WERI-Rb-1 (cell line): ENCODE data around the gene C6orf89.
"Not testable (repeated sequence)": the region's sequence is repeated elsewhere in the genome, so short reads cannot be mapped to it uniquely, and the experiment has no call there.

Experiments
- DNase-seq: peaks from one replicate; pipeline ENCODE4 v3.0.0-alpha.2; 2020
- H3K27ac ChIP-seq: fragments of 250-450 bp; sonication (Bioruptor Pico); 2 replicates; pipeline ENCODE4 v1.5.1; 2020; ENCODE audit warnings: mild to moderate bottlenecking, moderate library complexity
- H3K27me3 ChIP-seq: fragments of 250-450 bp; sonication (Bioruptor Pico); 2 replicates; pipeline ENCODE4 v1.5.1; 2021; ENCODE audit warnings: mild to moderate bottlenecking, low read depth, moderate library complexity; ENCODE audit not compliant: insufficient read depth, severe bottlenecking
- H3K36me3 ChIP-seq: fragments of 250-450 bp; sonication (Bioruptor Pico); 2 replicates; pipeline ENCODE4 v1.5.1; 2020; ENCODE audit warnings: mild to moderate bottlenecking, moderate library complexity
- H3K4me3 ChIP-seq: 2 replicates; pipeline ENCODE4 v1.5.1; 2011; ENCODE audit warnings: low read depth, mild to moderate bottlenecking, control low read depth, low read length
- H3K9me3 ChIP-seq: fragments of 250-450 bp; sonication (Bioruptor Pico); 2 replicates; pipeline ENCODE4 v1.5.1; 2021; ENCODE audit warnings: mild to moderate bottlenecking, moderate library complexity; ENCODE audit not compliant: severe bottlenecking
- TF ChIP-seq, protein P1 (sequence below): IDR thresholded peaks from 2 replicates; pipeline ENCODE4 v1.5.1; 2011; ENCODE audit warnings: low read depth, mild to moderate bottlenecking, control low read depth, inconsistent platforms, low read length

The C6orf89 gene

DNA sequence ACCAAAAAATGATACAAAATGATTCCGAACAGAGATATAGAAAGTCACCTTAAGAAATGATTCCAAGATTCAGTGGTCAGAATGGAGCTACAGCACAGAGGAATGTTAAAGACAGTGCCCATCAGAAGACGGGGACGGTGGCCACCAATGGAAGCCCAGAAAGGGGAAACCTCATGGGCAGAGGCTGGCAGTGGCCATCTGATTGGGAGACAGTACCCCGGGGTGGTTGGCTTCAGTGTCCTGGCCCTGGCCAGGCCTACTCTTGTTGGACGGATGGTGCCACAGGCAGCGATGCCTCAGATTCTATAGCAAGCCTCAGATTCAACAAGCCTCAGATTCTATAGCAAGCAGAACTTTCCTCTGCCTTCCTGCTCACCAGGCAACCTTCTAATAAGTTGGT is 52.1 kb downstream of the C6orf89 start:
- H3K4me3 ChIP-seq, result no peak overlapping the region
- TF ChIP-seq, protein P1, sequence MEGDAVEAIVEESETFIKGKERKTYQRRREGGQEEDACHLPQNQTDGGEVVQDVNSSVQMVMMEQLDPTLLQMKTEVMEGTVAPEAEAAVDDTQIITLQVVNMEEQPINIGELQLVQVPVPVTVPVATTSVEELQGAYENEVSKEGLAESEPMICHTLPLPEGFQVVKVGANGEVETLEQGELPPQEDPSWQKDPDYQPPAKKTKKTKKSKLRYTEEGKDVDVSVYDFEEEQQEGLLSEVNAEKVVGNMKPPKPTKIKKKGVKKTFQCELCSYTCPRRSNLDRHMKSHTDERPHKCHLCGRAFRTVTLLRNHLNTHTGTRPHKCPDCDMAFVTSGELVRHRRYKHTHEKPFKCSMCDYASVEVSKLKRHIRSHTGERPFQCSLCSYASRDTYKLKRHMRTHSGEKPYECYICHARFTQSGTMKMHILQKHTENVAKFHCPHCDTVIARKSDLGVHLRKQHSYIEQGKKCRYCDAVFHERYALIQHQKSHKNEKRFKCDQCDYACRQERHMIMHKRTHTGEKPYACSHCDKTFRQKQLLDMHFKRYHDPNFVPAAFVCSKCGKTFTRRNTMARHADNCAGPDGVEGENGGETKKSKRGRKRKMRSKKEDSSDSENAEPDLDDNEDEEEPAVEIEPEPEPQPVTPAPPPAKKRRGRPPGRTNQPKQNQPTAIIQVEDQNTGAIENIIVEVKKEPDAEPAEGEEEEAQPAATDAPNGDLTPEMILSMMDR, result no peak
- no peak for DNase-seq
- H3K27me3 ChIP-seq, result no peaks in the 10 kb centered on the region
- peaks cover 5% of the 10 kb centered on the region for H3K9me3 ChIP-seq
- H3K36me3 ChIP-seq, result no peaks in the 10 kb centered on the region
- no peak overlapping the region for H3K27ac ChIP-seq

DNA sequence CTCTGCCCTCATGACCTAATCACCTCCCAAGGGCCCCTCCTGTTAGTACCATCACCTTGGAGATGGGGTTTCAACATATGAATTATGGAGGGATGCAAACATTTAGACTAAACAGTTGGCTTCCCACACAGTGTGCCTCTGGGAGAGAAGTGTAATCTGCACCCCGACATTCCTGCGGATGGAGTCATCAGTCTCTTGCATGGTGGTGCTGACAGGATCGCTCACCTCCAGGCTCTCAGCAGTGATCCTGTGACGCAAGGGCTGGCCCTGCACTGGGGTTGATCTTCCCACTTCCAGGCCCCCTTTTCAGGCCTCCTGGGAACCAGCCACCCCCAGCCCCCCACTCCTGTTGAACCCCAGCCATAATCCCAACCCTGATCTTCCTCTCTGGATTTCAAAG is 52.8 kb downstream of the C6orf89 start:
- Histone ChIP-seq H3K27ac (no peak overlapping the region), H3K9me3 (peaks cover 5% of the 10 kb centered on the region), H3K4me3 (no peak overlapping the region), H3K27me3 (no peaks in the 10 kb centered on the region), H3K36me3 (no peaks in the 10 kb centered on the region)
- TF ChIP-seq, protein P1, result no peak
- DNase-seq, result no peak

DNA sequence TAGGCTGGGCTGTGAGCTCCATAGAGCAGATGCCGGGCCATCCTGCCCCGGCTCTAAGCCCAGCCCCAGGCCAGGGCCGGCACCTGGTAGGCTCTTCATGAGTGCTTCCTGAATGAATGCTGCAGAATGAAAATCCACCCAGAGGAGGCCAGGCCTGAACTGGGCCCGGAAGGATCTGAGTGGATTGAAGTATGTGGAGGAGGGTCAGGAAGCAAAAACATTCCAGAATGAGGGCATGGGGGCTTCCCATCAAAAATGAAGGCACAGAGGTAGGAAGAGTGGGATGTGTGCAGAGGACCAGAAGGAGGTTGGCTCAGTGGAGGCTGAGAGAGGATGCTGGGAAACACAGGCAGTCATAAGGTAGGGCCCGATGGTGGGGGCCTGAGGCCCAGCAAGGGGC is 53.3 kb downstream of the C6orf89 start:
- H3K9me3 ChIP-seq, DNase-seq, H3K36me3 ChIP-seq, H3K27me3 ChIP-seq, H3K4me3 ChIP-seq, H3K27ac ChIP-seq: not testable (repeated sequence)

DNA sequence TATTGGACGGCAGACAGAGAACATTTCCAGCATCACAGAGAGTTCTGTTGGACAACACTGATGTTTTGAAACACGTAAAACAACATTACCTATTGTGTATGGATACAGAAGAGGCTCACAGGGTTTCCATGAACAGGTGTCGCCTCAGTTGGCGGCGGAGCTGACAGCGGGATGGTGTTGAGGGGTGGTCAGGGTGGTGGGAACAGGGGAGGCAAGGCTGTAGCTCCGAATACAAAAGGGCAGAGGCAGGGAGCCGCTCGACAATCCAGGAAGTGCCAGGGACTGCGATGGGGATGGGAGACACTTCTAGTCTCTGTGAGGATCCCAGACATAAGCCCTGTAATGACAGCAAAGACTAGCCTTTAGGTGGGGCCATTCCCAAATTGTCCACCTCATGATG is 54.3 kb downstream of the C6orf89 start:
- DNase-seq, result no peak
- Histone ChIP-seq H3K4me3 (no peak overlapping the region), H3K27me3 (no peaks in the 10 kb centered on the region), H3K36me3 (no peaks in the 10 kb centered on the region), H3K9me3 (peaks cover 5% of the 10 kb centered on the region), H3K27ac (no peak overlapping the region)
- TF ChIP-seq, protein P1, result no peak

DNA sequence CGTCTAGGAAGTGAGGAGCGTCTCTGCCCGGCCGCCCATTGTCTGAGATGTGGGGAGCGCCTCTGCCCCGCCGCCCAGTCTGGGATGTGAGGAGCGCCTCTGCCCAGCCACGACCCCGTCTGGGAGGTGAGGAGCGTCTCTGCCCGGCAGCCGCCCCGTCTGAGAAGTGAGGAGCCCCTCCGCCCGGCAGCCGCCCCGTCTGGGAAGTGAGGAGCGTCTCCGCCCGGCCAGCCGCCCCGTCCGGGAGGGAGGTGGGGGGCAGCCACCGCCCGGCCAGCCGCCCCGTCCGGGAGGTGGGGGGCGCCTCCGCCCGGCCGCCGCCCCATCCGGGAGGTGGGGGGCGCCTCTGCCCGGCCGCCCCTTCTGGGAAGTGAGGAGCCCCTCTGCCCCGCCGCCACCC is 55.8 kb downstream of the C6orf89 start:
- H3K9me3 ChIP-seq, H3K4me3 ChIP-seq, DNase-seq, H3K27ac ChIP-seq, H3K36me3 ChIP-seq, H3K27me3 ChIP-seq: not testable (repeated sequence)

DNA sequence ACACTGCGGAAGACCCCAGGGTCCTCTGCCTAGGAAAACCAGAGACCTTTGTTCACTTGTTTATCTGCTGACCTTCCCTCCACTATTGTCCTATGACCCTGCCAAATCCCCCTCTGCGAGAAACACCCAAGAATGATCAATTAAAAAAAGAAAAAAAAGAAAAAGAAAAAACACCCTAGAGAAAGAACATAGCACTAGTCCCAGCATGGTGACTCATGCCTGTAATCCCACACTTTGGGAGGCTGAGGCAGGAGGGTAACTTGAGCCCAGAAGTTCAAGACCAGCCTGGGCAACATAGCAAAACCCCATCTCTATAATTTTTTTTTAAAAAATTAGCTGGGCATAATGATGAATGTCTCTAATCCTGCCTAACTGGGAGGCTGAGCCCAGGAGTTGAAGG is 56.6 kb downstream of the C6orf89 start:
- not testable (repeated sequence) for H3K36me3 ChIP-seq, H3K9me3 ChIP-seq, H3K4me3 ChIP-seq, H3K27me3 ChIP-seq, H3K27ac ChIP-seq, DNase-seq

DNA sequence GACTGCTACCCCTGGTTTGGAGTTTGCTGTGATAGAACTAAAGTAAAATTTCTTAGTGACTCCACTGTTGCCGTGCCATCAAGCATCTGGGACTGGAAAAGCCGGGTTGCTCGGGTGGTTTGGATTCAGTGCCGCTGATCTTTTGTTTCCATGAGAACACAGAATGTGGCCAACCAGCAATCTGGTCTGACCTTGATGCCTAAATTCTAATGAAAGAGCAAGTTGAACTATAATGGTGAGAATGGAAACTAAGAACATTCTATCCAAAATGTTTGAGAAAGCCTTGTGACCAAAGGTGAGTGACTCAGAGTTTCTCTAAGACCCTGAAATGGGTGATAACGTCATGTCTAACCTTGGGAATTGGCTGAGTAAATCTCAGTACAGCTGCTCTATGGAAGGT is 58.9 kb downstream of the C6orf89 start:
- H3K27ac ChIP-seq, result no peak overlapping the region
- TF ChIP-seq, protein P1, result no peak
- no peaks in the 10 kb centered on the region for H3K36me3 ChIP-seq
- no peak overlapping the region for H3K4me3 ChIP-seq
- DNase-seq, result no peak
- H3K27me3 ChIP-seq, result no peaks in the 10 kb centered on the region
- peaks cover 5% of the 10 kb centered on the region for H3K9me3 ChIP-seq
